HepG2 (cell line): Measurements from ENCODE around the gene TM4SF20. TPM values are rescaled to one million over a fixed set of nuclear protein-coding genes. Genes with fewer than 3 reads are reported as not detected.

Experiments used
- ATAC-seq: fragments of 200-7000 bp; cut with Tn5 transposase; 3 replicates; pipeline ENCODE4 v1.9.1; 2020; ENCODE audit warnings: mild to moderate bottlenecking, moderate library complexity
- BruUV-seq: library from RNA; stranded (reverse); fragments of 400-500 nt; replicated peaks from 2 replicates; lab custom pipeline; 2021; lab: Mats Ljungman, UMichigan
- CTCF ChIA-PET: fragments of 300-600 bp; formaldehyde crosslinking; extraction: SDS; loops from one replicate; lab custom pipeline; 2021; ENCODE audit warnings: low total read pairs, inconsistent platforms, low intra/inter-chr PET ratio; lab: Yijun Ruan, JAX
- POLR2A ChIA-PET: fragments of 350-600 bp; sonication (Branson Sonifier 250); formaldehyde crosslinking; loops from one replicate; lab custom pipeline; 2020; ENCODE audit warnings: antibody characterized with exemption, inconsistent platforms; lab: Yijun Ruan, JAX
- DNase-seq: peaks from one replicate; pipeline ENCODE4 v3.0.0-alpha.2; 2015; ENCODE audit warnings: low spot score
- FAIRE-seq: peaks from 3 replicates; lab custom pipeline; 2011; peaks lifted over from hg19 to GRCh38; lab: Jason Lieb, UNC
- H2AFZ ChIP-seq: one replicate; pipeline ENCODE4 v1.6.1; 2011; ENCODE audit warnings: low read length, inconsistent platforms
- H3K27ac ChIP-seq: fragments of 300-600 bp; 3 replicates; pipeline ENCODE4 v1.8.0; 2011; ENCODE audit warnings: mixed run types, mild to moderate bottlenecking, mixed read lengths, low read length, inconsistent platforms; ENCODE audit not compliant: insufficient read depth; ENCODE audit errors: extremely low read length
- H3K27me3 ChIP-seq, 2 experiments: fragments of 200-600 bp in 1 of 2; 2 replicates in 1 of 2; 3 replicates in 1 of 2; pipeline versions ENCODE4 v1.6.0 to v1.8.0; 2011; ENCODE audit warnings: low read length in 2 of 2, mild to moderate bottlenecking in 2 of 2, moderate library complexity in 2 of 2, inconsistent platforms in 1 of 2; ENCODE audit not compliant: insufficient read depth in 2 of 2, control insufficient read depth in 1 of 2
- H3K36me3 ChIP-seq, 2 experiments: fragments of 200-600 bp in 1 of 2; replicated peaks in 1 of 2; 2 replicates in 1 of 2; 3 replicates in 1 of 2; pipeline versions ENCODE4 v1.5.1 to v1.8.0; 2011; ENCODE audit warnings: low read length in 2 of 2, inconsistent platforms in 1 of 2; ENCODE audit not compliant: insufficient read depth in 2 of 2, control insufficient read depth in 1 of 2
- H3K4me1 ChIP-seq: 2 replicates; pipeline ENCODE4 v1.5.1; 2012; ENCODE audit warnings: low read length, inconsistent platforms; ENCODE audit not compliant: insufficient read depth
- H3K4me2 ChIP-seq: 2 replicates; pipeline ENCODE4 v1.6.0; 2011; ENCODE audit warnings: low read depth, low read length, inconsistent platforms
- H3K4me3 ChIP-seq, 3 experiments: fragments of 200-600 bp in 1 of 3; sonication (generic), shearing (Covaris generic) in 1 of 3; replicated peaks in 1 of 3; 2 replicates each; pipeline ENCODE4 v1.5.1; 2011 to 2016; ENCODE audit warnings: low read length in 3 of 3, inconsistent platforms in 2 of 3, low read depth in 2 of 3, mild to moderate bottlenecking in 2 of 3, control low read depth in 1 of 3, mixed read lengths in 1 of 3; ENCODE audit not compliant: insufficient read depth in 1 of 3
- H3K79me2 ChIP-seq: one replicate; pipeline ENCODE4 v1.6.1; 2011; ENCODE audit warnings: low read length, inconsistent platforms; ENCODE audit not compliant: insufficient read depth
- H3K9ac ChIP-seq: 2 replicates; pipeline ENCODE4 v1.6.0; 2011; ENCODE audit warnings: mild to moderate bottlenecking, low read depth, low read length, inconsistent platforms; ENCODE audit not compliant: insufficient read depth
- H3K9me3 ChIP-seq: 2 replicates; pipeline ENCODE4 v1.5.1; 2012; ENCODE audit warnings: mild to moderate bottlenecking, low read length
- H4K20me1 ChIP-seq: 2 replicates; pipeline ENCODE4 v1.6.0; 2011; ENCODE audit warnings: inconsistent platforms, mild to moderate bottlenecking, low read length, moderate library complexity; ENCODE audit not compliant: insufficient read depth
- FOXA3 ChIP-seq: IDR thresholded peaks from 2 replicates; pipeline ENCODE4 v1.6.1; 2016; ENCODE audit warnings: missing genetic modification reagents, missing compliant biosample characterization
- ZFP36L1 ChIP-seq: sonication (generic); formaldehyde crosslinking; IDR thresholded peaks from 2 replicates; pipeline ENCODE4 v1.8.0; 2022; ENCODE audit warnings: mild to moderate bottlenecking, missing genetic modification reagents, moderate library complexity
- ZNF251 ChIP-seq: sonication (generic); formaldehyde crosslinking; IDR thresholded peaks from 2 replicates; pipeline ENCODE4 v1.9.0; 2021; ENCODE audit warnings: mild to moderate bottlenecking, missing genetic modification reagents
- ZNF530 ChIP-seq: sonication (generic); formaldehyde crosslinking; IDR thresholded peaks from 2 replicates; pipeline ENCODE4 v1.5.0; 2020; ENCODE audit warnings: low read depth, mild to moderate bottlenecking, missing genetic modification reagents
- ZNF781 ChIP-seq: sonication (generic); formaldehyde crosslinking; IDR thresholded peaks from 2 replicates; pipeline ENCODE4 v1.5.1; 2020; ENCODE audit warnings: borderline replicate concordance, mild to moderate bottlenecking, missing genetic modification reagents; ENCODE audit errors: not compliant biosample characterization
- WGBS: methylation state at CpG from one replicate; pipeline ENCODE4 v1.1.6; 2017; ENCODE audit warnings: low lambda C conversion rate; 5-methylcytosine and 5-hydroxymethylcytosine counted together
- in situ Hi-C: cut with HindIII; loops from 2 replicates; pipeline ENCODE4 v1.10.0; 2017; ENCODE audit warnings: low pct_unique_long_range_greater_than_20kb; ENCODE audit not compliant: extremely low pct_ligation_motif_present
- intact Hi-C: fragments of 100-400 bp; cut with micrococcal nuclease; formaldehyde crosslinking; loops from one replicate; pipeline ENCODE4 v1.10.0; 2022; ENCODE audit not compliant: unreplicated experiment
- polyA plus RNA-seq, 8 experiments: library from polyadenylated mRNA; depleted of rRNA in 3 of 8; stranded (reverse) in 7 of 8; unstranded in 1 of 8; fragments of >200 nt; fragmentation: Illumina TruSeq in 4 of 8; extraction: Trizol in 4 of 8; gene quantifications; 2 replicates each; pipeline versions ENCODE4 v1.2.1 to v1.2.3, GENCODE V29; 2011 to 2016; ENCODE audit warnings: low read depth in 4 of 8, missing spikeins in 1 of 8, mixed read lengths in 1 of 8; ENCODE audit not compliant: insufficient read depth in 1 of 8
- total RNA-seq, 5 experiments: library from RNA; depleted of rRNA; stranded (reverse); fragments of >200 nt; fragmentation: Illumina TruSeq; extraction: Trizol; gene quantifications; 2 replicates each; pipeline ENCODE4 v1.2.3, GENCODE V29; 2016; ENCODE audit warnings: low read depth in 1 of 5
- TF ChIP-seq, protein P1 (sequence below): IDR thresholded peaks from 2 replicates; pipeline ENCODE4 v1.6.1; 2018; ENCODE audit warnings: missing genetic modification reagents
- TF ChIP-seq, protein P2 (sequence below): IDR thresholded peaks from 2 replicates; pipeline ENCODE4 v1.6.1; 2012; ENCODE audit warnings: inconsistent platforms
- TF ChIP-seq, protein P3 (sequence below): sonication (generic); formaldehyde crosslinking; conservative IDR thresholded peaks from 2 replicates; pipeline ENCODE4 v1.8.0; 2022; ENCODE audit warnings: mild to moderate bottlenecking, moderate library complexity, missing genetic modification reagents

TM4SF20 gene
- total and polyA plus RNA-seq, 2 of the 13 experiments (the other 11 are each of a cell fraction or from before 2014, with no cell fraction given), result not detected

DNA sequence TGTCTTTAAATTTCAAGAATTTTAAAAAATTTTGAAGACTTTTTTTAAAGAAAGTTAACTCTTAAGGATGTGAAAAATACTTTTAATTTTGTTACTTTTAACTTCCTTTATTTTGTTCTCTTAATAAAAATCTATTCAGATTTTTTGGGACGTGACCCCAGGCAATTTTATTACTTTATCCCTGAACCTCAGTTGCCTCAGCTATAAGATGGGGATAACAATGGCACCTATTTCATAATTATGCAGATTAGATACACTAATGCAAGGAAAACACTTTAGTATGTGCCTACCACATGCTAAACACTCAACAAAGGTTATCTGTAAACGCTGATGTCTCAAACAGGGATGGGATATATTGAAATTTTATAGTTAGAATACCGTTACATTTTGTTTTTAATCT lies 10.1 kb upstream of the TM4SF20 start:
- TF ChIP-seq ZNF530 (no peak), ZNF781 (CRISPR knock-in tag) (no peak), ZNF251 (CRISPR knock-in tag) (no peak), ZFP36L1 (CRISPR knock-in tag) (no peak), FOXA3 (no peak)
- TF ChIP-seq, protein P1, sequence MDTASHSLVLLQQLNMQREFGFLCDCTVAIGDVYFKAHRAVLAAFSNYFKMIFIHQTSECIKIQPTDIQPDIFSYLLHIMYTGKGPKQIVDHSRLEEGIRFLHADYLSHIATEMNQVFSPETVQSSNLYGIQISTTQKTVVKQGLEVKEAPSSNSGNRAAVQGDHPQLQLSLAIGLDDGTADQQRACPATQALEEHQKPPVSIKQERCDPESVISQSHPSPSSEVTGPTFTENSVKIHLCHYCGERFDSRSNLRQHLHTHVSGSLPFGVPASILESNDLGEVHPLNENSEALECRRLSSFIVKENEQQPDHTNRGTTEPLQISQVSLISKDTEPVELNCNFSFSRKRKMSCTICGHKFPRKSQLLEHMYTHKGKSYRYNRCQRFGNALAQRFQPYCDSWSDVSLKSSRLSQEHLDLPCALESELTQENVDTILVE (CRISPR knock-in tag), result no peak
- TF ChIP-seq, protein P2, sequence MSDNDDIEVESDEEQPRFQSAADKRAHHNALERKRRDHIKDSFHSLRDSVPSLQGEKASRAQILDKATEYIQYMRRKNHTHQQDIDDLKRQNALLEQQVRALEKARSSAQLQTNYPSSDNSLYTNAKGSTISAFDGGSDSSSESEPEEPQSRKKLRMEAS, result no peak
- TF ChIP-seq, protein P3, sequence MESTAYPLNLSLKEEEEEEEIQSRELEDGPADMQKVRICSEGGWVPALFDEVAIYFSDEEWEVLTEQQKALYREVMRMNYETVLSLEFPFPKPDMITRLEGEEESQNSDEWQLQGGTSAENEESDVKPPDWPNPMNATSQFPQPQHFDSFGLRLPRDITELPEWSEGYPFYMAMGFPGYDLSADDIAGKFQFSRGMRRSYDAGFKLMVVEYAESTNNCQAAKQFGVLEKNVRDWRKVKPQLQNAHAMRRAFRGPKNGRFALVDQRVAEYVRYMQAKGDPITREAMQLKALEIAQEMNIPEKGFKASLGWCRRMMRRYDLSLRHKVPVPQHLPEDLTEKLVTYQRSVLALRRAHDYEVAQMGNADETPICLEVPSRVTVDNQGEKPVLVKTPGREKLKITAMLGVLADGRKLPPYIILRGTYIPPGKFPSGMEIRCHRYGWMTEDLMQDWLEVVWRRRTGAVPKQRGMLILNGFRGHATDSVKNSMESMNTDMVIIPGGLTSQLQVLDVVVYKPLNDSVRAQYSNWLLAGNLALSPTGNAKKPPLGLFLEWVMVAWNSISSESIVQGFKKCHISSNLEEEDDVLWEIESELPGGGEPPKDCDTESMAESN (CRISPR knock-in tag), result no peak
- no peak for FAIRE-seq
- no peaks in the 10 kb centered on the region for H3K79me2 ChIP-seq
- CTCF ChIA-PET, result no interaction called here
- no peak for ATAC-seq
- DNase-seq, result no peak
- no peak overlapping the region for H3K4me2 ChIP-seq
- H3K9me3 ChIP-seq, result no peaks in the 10 kb centered on the region
- no TSS peak for BruUV-seq
- H2AFZ ChIP-seq, result no peak overlapping the region
- POLR2A ChIA-PET, result no interaction called here
- H3K9ac ChIP-seq, result no peak overlapping the region
- peaks cover 0 to 8% of the 10 kb centered on the region in 2 experiments; a peak in 2 of 5 replicates for H3K27me3 ChIP-seq
- H3K36me3 ChIP-seq, result no peaks in the 10 kb centered on the region
- no peak overlapping the region for H3K27ac ChIP-seq
- intact Hi-C loops (no loop called here), in situ Hi-C loops (no loop called here)
- H4K20me1 ChIP-seq, result no peaks in the 10 kb centered on the region
- H3K4me1 ChIP-seq, result peaks cover 4% of the 10 kb centered on the region; the same call in 1 of the 2 replicates
- no peak overlapping the region for H3K4me3 ChIP-seq
- WGBS, result 14% methylated on average over 3 of the region's 3 CpGs
